ENCODE measurements around the gene ZNF521.

The ZNF521 gene

GRCh38 chr18:25164848-25165811 lies 186.8 kb downstream of the ZNF521 start:
- FAIRE-seq = no peak

DNA sequence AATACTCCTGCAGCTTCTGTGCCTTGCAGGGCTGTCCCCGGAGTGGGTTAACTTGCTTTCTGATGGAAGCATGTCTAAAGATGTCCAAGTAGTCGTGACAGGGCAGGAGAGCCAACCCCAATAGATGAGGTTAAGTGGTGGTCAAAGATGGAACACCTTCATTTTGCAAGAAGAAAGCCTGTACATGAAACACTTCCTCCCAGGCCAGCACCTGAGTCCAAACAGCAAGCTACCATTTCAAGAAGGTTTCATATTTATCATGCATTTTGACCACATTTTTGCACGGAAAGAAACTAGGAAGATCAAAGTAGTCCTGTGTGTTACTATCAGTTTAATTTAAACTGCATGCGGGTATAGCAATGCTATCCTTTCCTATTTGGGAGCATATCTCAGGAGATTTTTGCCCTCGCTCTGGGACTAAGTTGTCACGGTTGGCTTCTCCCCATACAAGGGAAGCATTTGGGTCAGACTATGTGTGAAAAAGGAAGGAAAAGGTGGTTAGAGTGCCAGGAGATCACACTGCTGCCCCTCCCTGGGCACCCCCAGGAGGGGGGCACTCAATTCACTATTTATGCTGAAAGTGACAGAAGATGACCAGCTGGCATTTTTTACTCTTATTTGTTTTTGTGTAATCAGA lies 187.6 kb downstream of the ZNF521 start:
- no peak for FAIRE-seq

DNA sequence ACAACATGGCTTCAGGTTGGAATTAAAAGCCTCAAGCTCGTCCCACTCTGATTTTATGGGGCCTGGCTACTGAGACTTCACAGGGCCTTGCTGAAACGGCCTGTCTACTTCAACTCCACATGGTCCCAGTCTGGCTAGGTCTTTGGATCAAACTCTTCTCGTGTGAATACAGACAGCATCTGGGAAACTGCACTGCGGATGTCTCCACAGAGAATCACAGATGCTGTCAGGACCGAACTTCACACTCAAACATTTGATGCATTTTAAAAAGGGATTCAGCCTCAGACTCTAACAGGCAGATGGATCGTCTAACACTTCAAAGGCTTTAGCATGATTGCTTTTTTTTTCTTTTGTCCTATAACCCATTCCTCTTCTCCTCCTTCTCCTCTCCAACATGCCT lies 198.5 kb downstream of the ZNF521 start:
- no peak for FAIRE-seq

DNA sequence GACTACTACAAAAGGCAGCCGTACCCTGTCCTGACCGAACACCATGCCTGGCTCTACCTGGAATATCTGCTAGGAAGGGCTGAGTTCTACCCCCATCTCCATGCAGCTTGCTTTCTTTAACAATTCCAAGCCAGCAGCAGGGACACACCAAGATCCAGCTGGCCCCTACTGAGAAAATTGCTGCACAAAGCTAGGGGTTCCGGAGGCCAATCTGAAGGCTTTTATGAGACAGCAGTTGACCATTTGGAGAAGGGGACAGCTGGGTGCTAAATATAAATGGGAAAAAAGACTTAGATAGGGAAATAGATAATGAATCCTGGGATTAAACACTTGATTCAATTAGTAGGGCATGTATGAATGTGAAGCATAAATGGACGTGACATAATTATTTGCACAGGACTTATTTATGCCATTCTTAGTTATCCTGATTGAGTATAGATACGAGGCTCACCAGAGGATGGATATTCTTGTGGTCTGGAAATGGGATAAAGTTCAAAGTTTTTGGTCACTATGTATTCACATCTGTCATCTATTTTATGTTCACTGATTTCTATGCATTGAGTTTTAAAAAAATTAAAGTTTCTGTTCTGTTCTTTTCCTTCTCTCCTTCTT lies 204.0 kb downstream of the ZNF521 start:
- no peak for FAIRE-seq

DNA sequence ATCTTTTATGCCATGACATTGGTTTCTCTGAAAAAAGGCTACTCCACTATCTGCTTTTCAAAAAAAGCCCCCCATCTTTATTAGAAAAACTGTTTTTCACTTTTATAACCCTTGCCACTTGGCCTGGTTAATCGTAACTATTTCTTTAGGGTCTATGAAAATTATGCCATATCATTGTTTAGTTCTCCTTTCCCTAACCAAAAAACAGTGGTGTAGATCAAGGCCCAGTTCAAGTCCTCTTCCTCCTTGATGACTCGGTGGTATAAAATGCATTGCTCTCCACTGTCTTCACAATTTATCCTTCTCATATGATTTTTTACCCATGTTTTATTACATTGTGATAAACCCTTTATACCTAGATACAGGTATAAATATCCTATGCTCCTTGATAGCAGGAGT lies 205.5 kb downstream of the ZNF521 start:
- no peak for FAIRE-seq

GRCh38 chr18:25145731-25146511 lies 206.0 kb downstream of the ZNF521 start:
- FAIRE-seq = no peak

DNA sequence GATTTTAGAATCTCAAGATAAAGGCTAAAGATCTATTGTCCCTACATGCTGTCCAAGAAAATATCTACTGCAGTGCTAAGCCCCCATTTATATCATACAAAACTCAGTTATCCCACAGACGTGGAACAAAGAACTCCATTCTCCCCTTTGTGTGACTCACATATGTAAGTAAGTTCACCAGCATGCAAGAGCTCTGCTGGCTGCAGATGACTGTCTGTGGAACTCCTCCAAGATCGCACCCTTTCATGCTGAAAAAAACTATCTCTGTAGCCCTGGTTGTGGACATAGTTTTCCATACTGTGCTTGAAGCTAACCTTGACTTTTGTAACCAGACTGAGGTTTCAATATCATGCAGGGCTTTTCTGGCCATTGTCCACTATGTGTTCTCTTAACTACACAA lies 207.1 kb downstream of the ZNF521 start:
- FAIRE-seq = no peak

DNA sequence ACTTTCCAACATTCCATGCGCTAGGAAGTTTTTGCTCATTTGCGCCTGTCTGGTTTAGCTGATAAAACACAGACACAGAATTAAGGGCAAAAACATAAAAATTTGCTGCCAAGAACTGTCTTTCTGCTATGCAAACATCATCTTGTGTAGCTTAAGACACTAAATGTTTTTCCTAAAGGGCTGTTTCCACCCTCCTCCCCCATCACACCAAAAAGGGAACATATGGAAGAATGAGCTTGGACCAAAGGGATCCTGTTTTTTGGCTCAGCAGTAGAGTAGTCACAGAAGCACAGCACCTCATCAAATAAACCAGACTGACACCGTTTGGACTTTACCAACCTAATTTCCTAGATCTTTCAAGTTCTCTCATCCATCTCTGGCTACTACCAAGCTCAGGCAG lies 210.1 kb downstream of the ZNF521 start:
- no peak for FAIRE-seq

- no peak for FAIRE-seq
These were observed 210.6 kb downstream of the ZNF521 start for GRCh38 chr18:25141399-25141798.

DNA sequence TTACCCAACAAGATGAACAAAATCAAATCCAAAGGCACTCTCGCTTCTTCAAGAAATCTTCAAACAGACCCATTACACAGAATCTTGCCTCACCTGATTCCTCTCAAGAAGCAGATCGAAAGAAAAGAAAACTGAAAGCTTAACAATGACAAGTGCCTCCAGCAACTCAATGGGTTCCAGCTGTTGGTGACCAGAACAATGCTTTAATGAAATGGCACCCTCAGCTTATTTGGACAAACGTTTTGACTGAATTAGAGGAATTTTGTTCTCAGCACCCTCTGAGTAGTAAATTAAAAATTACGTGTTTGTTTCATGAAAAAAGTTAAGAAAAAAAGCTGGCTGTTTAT lies 211.0 kb downstream of the ZNF521 start:
- no peak for FAIRE-seq

- FAIRE-seq = no peak
These were observed 211.6 kb downstream of the ZNF521 start for GRCh38 chr18:25140124-25140961.

GRCh38 chr18:25137197-25137472 lies 214.8 kb downstream of the ZNF521 start:
- FAIRE-seq = no peak

DNA sequence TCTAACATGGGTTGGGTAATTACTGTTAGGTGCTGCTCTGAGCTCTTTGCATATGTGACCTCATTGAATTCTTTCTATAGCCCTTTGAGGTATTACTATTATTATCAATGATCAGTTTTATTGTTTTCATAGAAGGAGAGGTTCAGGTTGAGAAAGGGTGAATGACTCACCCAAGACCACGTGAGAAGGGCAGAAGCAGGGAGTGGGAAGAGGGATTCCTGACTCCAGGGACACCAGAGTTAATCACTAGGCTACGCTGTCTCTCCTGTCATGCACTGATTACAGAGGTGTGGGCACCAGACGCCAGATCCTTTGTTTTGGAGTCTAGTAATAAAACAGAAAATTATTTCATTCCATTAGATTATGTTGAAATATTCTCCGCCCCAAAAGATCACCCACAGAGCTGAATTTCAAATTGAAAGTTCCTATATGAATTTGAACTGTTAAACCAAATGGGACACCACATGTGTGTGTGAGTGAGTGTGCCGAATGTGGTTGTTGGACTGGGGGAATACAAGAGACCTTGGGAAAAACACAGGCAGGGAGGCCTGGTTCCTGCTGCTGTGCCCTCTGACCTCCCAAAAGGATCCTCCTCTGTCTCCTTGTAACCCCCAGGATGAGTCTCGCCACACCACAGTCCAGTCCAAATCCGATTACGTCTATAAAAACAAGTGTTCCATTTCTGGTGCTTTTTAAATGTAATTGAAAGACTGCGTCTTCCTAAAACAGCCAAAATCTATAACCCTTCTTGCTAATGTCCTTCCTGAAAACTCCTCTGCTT lies 215.4 kb downstream of the ZNF521 start:
- no peak for FAIRE-seq

DNA sequence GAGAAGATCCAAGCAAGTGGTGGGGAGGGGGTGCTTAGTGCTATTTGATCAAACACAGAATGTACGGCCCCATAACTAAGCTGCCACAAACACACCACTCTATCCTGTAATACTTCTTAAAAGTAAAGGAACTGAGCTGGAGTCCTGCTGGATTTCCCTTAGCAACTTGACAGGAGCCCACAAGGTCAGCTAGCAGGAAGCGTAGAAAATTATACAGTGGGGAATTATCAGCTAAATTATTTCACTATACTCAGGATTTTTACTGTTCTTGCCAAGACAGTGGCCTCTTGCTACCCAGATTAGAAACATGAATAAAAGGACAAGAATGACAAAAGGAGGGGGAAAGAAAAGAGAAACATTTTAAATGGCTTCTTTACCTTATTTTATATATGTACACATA lies 217.1 kb downstream of the ZNF521 start:
- FAIRE-seq = no peak

DNA sequence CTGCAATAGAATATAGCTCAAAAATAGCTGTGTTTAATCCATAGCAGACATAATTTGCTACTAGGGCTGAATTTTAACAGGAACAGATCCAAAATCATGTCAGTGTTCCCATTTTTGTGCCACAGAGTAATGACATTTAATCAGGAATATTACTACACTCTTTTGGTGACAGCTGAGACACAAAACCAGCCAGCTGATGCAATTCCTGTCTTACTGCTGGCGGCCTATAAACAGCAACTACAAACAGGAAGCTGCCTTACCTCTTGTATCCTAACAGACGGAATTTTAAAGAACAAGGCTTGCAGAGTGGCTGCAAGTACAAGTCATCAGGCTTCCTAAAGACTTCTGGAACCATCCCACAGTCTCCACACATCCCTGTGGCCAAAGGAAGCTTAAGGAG lies 218.1 kb downstream of the ZNF521 start:
- no peak for FAIRE-seq

DNA sequence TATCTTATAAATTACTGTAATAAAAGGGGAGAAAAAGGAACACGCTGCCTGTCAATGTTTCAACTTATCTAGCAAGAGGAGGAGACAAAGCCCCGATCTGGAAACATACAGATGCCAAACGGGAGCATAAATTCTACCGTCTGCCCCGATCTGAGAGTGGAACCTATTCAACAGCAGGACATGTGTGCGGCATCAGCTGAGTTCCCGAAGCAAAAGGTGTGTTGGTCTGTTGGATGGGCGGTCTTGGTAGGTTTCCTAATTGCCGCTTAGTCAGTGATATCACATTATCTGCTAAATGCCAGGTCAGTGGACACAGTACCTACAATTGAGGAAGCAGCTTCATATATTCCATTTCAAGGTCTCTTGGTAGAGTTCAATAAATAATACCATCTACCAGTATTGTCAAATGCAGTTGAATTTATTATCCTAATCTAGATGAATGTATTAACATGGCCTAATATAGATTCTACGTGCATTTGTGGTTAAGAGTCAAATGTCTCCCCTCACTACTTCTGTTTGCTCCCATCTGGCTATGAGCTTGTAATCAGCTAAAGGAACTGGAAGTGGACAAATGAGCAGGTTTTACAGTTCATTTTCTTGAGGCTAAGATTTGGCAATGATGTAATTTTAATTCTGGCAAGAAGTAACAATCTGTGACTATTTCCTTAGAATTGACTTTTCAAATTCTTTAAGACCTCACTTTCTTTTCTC lies 219.0 kb downstream of the ZNF521 start:
- no peak for FAIRE-seq

DNA sequence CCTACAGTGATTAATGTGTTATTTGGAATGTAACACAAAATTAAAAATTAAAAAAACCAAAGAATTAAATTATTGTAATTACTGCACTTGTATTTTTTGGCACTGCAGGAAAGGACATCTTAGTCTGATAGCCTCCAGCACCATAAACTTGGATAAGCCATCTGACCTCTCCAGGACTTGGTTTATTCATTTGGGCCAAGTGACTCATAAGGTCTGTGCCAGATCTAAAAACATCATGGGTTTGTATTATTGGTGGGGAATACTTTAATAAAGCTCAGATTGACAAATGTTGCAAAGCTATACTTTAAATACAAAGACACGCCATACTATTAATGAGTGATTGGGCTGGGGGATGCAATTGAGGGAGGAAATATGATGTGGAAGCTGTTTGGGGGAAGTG lies 225.2 kb downstream of the ZNF521 start:
- no peak for FAIRE-seq

DNA sequence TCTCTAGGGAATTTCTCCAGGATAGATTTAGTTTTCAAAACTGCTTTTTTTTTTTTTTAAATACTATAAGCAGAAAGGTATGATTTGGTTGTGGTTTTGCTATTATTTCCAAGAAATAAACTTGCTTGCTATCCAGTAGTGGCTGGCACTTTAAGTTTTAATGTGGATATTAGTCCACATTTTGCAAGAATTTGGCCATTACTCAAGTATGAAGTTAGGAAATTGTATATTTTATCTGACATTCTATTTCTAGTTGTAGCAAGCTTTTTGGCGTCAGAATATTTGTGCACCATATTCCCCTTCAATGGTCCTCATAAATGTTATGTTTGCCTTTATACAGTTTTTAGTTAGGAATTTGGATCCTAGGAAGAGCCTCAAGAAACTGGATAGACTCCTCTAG lies 226.3 kb downstream of the ZNF521 start:
- FAIRE-seq = no peak

GRCh38 chr18:25123438-25124232 lies 228.3 kb downstream of the ZNF521 start:
- FAIRE-seq = no peak

- FAIRE-seq = no peak
These were observed 230.5 kb downstream of the ZNF521 start for GRCh38 chr18:25121442-25121841.
